ENCODE data around the gene OVAAL.
"Not testable (repeated sequence)": the region's sequence is repeated elsewhere in the genome, so short reads cannot be mapped to it uniquely, and the experiment has no call there.

Gene OVAAL

GRCh38 chr1:180540697-180541594 lies 17.8 kb upstream of the OVAAL start:
- no peak for DNase-seq (ENCODE audit: low read depth in 3 of 3)

GRCh38 chr1:180542113-180542837 lies 16.5 kb upstream of the OVAAL start:
- DNase-seq (ENCODE audit: low read depth in 3 of 3): no peak

GRCh38 chr1:180542838-180543145 lies 16.0 kb upstream of the OVAAL start:
- no peak for DNase-seq (ENCODE audit: low read depth in 3 of 3)

GRCh38 chr1:180544050-180544449 lies 14.7 kb upstream of the OVAAL start:
- DNase-seq (ENCODE audit: low read depth in 3 of 3): no peak

GRCh38 chr1:180545991-180546390 lies 12.8 kb upstream of the OVAAL start:
- DNase-seq (ENCODE audit: low read depth in 3 of 3): no peak

- DNase-seq (ENCODE audit: low read depth in 3 of 3): no peak
These were observed 10.0 kb upstream of the OVAAL start for GRCh38 chr1:180548686-180549317.

GRCh38 chr1:180549770-180550169 lies 9.0 kb upstream of the OVAAL start:
- not testable (repeated sequence) for DNase-seq (ENCODE audit: low read depth in 3 of 3)

- no peak for DNase-seq (ENCODE audit: low read depth in 3 of 3)
These were observed 8.5 kb upstream of the OVAAL start for GRCh38 chr1:180550241-180550640.

- no peak for DNase-seq (ENCODE audit: low read depth in 3 of 3)
These were observed 6.8 kb upstream of the OVAAL start for GRCh38 chr1:180551997-180552396.

- DNase-seq (ENCODE audit: low read depth in 3 of 3): not testable (repeated sequence)
These were observed 5.7 kb upstream of the OVAAL start for GRCh38 chr1:180553046-180553445.

- DNase-seq (ENCODE audit: low read depth in 3 of 3): no peak
These were observed 3.4 kb upstream of the OVAAL start for GRCh38 chr1:180555411-180555810.

GRCh38 chr1:180560200-180560867 lies 1.6 kb downstream of the OVAAL start:
- no peak for DNase-seq (ENCODE audit: low read depth in 3 of 3)

GRCh38 chr1:180560868-180561600 lies 2.3 kb downstream of the OVAAL start:
- no peak for DNase-seq (ENCODE audit: low read depth in 3 of 3)

- DNase-seq (ENCODE audit: low read depth in 3 of 3): no peak
These were observed 3.9 kb downstream of the OVAAL start for GRCh38 chr1:180562640-180563025.

GRCh38 chr1:180563026-180563827 lies 4.5 kb downstream of the OVAAL start:
- no peak for DNase-seq (ENCODE audit: low read depth in 3 of 3)

GRCh38 chr1:180565121-180565871 lies 6.5 kb downstream of the OVAAL start:
- no peak for DNase-seq (ENCODE audit: low read depth in 3 of 3)

GRCh38 chr1:180566026-180566425 lies 7.3 kb downstream of the OVAAL start:
- DNase-seq (ENCODE audit: low read depth in 3 of 3): no peak

- DNase-seq (ENCODE audit: low read depth in 3 of 3): no peak
These were observed 7.7 kb downstream of the OVAAL start for GRCh38 chr1:180566495-180566894.

- DNase-seq (ENCODE audit: low read depth in 3 of 3): no peak
These were observed 8.9 kb downstream of the OVAAL start for GRCh38 chr1:180567654-180568053.

- no peak for DNase-seq (ENCODE audit: low read depth in 3 of 3)
These were observed 9.4 kb downstream of the OVAAL start for GRCh38 chr1:180568184-180568583.
